Smooth muscle cell (in vitro differentiated cells): Measurements from ENCODE around the gene TMEM245. TPM values are rescaled to one million over a fixed set of nuclear protein-coding genes. Genes with fewer than 3 reads are reported as not detected.
A peak's percentile ranks its signal among the peaks of the same experiment; 100 is the strongest.

Source experiments
- DNase-seq: peaks from one replicate; lab custom pipeline; 2025; ENCODE audit not compliant: unreplicated experiment; lab: John Stamatoyannopoulos, UW
- H2AFZ ChIP-seq: fragments of 200-600 bp; sonication (generic); 2 replicates; pipeline ENCODE4 v1.6.0; 2016; ENCODE audit warnings: antibody characterized with exemption, low read depth, mild to moderate bottlenecking
- H3F3A ChIP-seq: fragments of 200-600 bp; sonication (generic); 2 replicates; pipeline ENCODE4 v1.6.0; 2017; ENCODE audit warnings: antibody characterized with exemption, low read depth
- H3K27ac ChIP-seq: fragments of 200-600 bp; sonication (generic); 2 replicates; pipeline ENCODE4 v1.5.1; 2016; ENCODE audit warnings: low read depth, mild to moderate bottlenecking
- H3K27me3 ChIP-seq: fragments of 200-600 bp; sonication (generic); 2 replicates; pipeline ENCODE4 v1.6.1; 2016; ENCODE audit warnings: low read depth, mild to moderate bottlenecking
- H3K36me3 ChIP-seq: fragments of 200-600 bp; sonication (generic); 2 replicates; pipeline ENCODE4 v1.5.1; 2016; ENCODE audit warnings: low read depth
- H3K4me1 ChIP-seq: fragments of 200-600 bp; sonication (generic); 2 replicates; pipeline ENCODE4 v1.5.1; 2016; ENCODE audit warnings: low read depth
- H3K4me2 ChIP-seq: fragments of 200-600 bp; sonication (generic); 2 replicates; pipeline ENCODE4 v1.6.0; 2016; ENCODE audit warnings: mild to moderate bottlenecking
- H3K4me3 ChIP-seq: fragments of 200-600 bp; sonication (generic); 2 replicates; pipeline ENCODE4 v1.5.1; 2016; ENCODE audit warnings: mild to moderate bottlenecking
- H3K79me2 ChIP-seq: fragments of 200-600 bp; sonication (generic); 2 replicates; pipeline ENCODE4 v1.6.0; 2016; ENCODE audit warnings: low read depth, mild to moderate bottlenecking
- H3K9ac ChIP-seq: fragments of 200-600 bp; sonication (generic); 2 replicates; pipeline ENCODE4 v1.6.0; 2016; ENCODE audit warnings: low read depth
- H3K9me3 ChIP-seq: fragments of 200-600 bp; sonication (generic); replicated peaks from 2 replicates; pipeline ENCODE4 v1.5.1; 2016; ENCODE audit warnings: low read depth
- H4K20me1 ChIP-seq: fragments of 200-600 bp; sonication (generic); 2 replicates; pipeline ENCODE4 v1.6.0; 2016; ENCODE audit warnings: low read depth
- WGBS: methylation state at CpG from one replicate; pipeline ENCODE4 v1.1.7; 2016; ENCODE audit warnings: low lambda C conversion rate; 5-methylcytosine and 5-hydroxymethylcytosine counted together
- polyA plus RNA-seq: library from polyadenylated mRNA; unstranded; fragments of >200 nt; fragmentation: Nextera tagmentation; extraction: Ambion mirVana; gene quantifications from 2 replicates; pipeline ENCODE4 v1.2.1, GENCODE V29; 2016
- total RNA-seq: library from RNA; depleted of rRNA; stranded (reverse); fragments of >200 nt; gene quantifications from 2 replicates; pipeline ENCODE4 v1.2.3, GENCODE V29; 2014
- TF ChIP-seq, protein P1 (sequence below): fragments of 200-600 bp; sonication (generic); IDR thresholded peaks from 2 replicates; pipeline ENCODE4 v1.5.1; 2017; ENCODE audit warnings: borderline replicate concordance, mild to moderate bottlenecking, antibody characterized with exemption; ENCODE audit not compliant: insufficient read depth, poor library complexity, severe bottlenecking

The TMEM245 gene
- total and polyA plus RNA-seq, 2 experiments from 2014 or later: 16.3 to 39.7 TPM

DNA sequence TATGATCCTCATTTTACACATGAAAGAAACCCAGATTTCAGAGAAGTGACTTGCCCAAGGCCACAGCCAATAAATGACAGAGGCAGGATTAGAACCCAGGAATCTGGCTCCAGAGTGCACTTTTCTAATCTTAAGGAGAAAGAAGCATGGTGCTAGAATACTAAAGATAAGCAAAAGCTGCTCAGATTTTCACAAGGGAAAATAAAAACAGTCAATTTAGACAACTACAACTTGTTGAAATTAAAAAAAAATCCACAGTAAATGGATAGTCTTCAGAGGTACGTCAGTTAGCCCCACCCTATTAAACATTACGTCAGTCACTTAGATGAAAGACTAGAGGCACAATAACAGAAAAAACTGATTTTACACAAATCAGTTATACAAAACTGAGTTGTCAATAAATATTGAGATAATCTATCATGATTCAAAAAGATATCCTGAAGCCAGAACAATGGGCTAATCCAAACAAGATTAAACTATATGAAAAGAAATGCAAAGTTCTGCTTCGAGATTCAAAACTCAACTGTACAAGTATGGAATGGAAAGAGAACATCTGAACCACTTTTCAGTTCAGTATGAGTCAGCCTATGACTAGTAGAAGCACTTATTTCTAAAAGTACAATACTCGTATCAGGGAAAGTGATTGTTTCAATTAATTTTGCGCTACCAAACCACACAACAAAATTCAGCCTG, 9.3 kb downstream of the TMEM245 start:
- H3K27ac ChIP-seq: peak overlapping the region; percentile 86
- TF ChIP-seq, protein P1, sequence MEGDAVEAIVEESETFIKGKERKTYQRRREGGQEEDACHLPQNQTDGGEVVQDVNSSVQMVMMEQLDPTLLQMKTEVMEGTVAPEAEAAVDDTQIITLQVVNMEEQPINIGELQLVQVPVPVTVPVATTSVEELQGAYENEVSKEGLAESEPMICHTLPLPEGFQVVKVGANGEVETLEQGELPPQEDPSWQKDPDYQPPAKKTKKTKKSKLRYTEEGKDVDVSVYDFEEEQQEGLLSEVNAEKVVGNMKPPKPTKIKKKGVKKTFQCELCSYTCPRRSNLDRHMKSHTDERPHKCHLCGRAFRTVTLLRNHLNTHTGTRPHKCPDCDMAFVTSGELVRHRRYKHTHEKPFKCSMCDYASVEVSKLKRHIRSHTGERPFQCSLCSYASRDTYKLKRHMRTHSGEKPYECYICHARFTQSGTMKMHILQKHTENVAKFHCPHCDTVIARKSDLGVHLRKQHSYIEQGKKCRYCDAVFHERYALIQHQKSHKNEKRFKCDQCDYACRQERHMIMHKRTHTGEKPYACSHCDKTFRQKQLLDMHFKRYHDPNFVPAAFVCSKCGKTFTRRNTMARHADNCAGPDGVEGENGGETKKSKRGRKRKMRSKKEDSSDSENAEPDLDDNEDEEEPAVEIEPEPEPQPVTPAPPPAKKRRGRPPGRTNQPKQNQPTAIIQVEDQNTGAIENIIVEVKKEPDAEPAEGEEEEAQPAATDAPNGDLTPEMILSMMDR: no peak
- peak overlapping the region; percentile 3 for H3K9ac ChIP-seq
- peak overlapping the region; percentile 66 for H3K4me2 ChIP-seq
- peaks cover 80% of the 10 kb centered on the region for H3K79me2 ChIP-seq
- no peaks in the 10 kb centered on the region for H3K36me3 ChIP-seq
- no peaks in the 10 kb centered on the region for H3K9me3 ChIP-seq
- H3K4me1 ChIP-seq: peaks cover 35% of the 10 kb centered on the region
- H3K27me3 ChIP-seq: no peaks in the 10 kb centered on the region
- H2AFZ ChIP-seq: no peak overlapping the region
- H3F3A ChIP-seq: peaks cover 11% of the 10 kb centered on the region
- peaks cover 87% of the 10 kb centered on the region for H4K20me1 ChIP-seq
- 32% methylated on average over 5 of the region's 5 CpGs for WGBS
- H3K4me3 ChIP-seq: no peak overlapping the region
- no peak for DNase-seq

DNA sequence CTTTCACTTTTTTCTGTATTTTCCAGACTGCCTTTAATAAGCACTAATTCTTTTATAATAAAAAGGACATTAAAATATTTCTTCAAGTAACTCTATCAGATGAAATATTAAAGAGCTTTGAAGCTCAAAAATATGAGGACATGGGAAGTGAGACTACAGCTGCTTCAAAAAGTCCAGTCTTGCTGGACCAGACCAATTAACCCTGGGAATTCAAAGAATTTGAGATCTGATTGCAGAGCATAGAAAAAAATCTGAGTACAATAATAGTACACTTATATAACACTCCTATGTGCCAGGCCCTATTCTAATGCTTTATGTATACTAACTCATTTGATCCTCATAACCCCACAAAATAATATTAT, 9.8 kb downstream of the TMEM245 start:
- H3K36me3 ChIP-seq: no peaks in the 10 kb centered on the region
- H3K27ac ChIP-seq: peak overlapping the region; percentile 86
- H3K4me3 ChIP-seq: no peak overlapping the region
- peaks cover 35% of the 10 kb centered on the region for H3K4me1 ChIP-seq
- no peak for DNase-seq
- TF ChIP-seq, protein P1: no peak
- peaks cover 82% of the 10 kb centered on the region for H4K20me1 ChIP-seq
- peaks cover 80% of the 10 kb centered on the region for H3K79me2 ChIP-seq
- H3K9me3 ChIP-seq: no peaks in the 10 kb centered on the region
- H3F3A ChIP-seq: peaks cover 11% of the 10 kb centered on the region
- H3K4me2 ChIP-seq: peak overlapping the region; percentile 66
- H3K27me3 ChIP-seq: no peaks in the 10 kb centered on the region
- no peak overlapping the region for H2AFZ ChIP-seq
- H3K9ac ChIP-seq: no peak overlapping the region

DNA sequence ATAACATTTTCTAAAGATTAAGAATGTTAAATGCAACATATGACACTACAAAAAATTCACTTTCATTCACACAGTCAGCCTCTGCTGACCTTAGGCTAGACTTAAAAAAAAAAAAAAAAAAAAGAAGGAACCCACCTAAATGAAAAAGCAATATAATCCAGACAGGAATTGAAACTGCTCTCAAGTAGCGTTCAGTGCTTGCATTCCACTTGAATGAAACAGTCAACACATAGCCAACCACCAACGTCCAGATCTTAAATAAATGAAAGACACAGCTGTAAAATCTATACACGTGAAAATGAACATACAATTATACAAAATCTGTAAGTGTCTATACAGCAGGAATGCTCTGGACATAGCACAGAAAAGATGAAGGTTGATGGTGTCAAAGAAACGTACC, 11.4 kb downstream of the TMEM245 start:
- 25% methylated on average over 4 of the region's 4 CpGs for WGBS
- H3K27ac ChIP-seq: peak overlapping the region; percentile 86
- H3K4me2 ChIP-seq: peak overlapping the region; percentile 73
- TF ChIP-seq, protein P1: no peak
- peaks cover 66% of the 10 kb centered on the region for H4K20me1 ChIP-seq
- H3K27me3 ChIP-seq: no peaks in the 10 kb centered on the region
- H3F3A ChIP-seq: peaks cover 11% of the 10 kb centered on the region
- no peaks in the 10 kb centered on the region for H3K36me3 ChIP-seq
- H3K9ac ChIP-seq: peak overlapping the region; percentile 39
- no peak overlapping the region for H3K4me3 ChIP-seq
- H3K4me1 ChIP-seq: peaks cover 35% of the 10 kb centered on the region
- DNase-seq: no peak
- H3K79me2 ChIP-seq: peaks cover 79% of the 10 kb centered on the region
- no peaks in the 10 kb centered on the region for H3K9me3 ChIP-seq
- no peak overlapping the region for H2AFZ ChIP-seq
